HG02610 (cell line): ENCODE results near the gene CEP57L1.
A peak's percentile ranks its signal among the peaks of the same experiment; 100 is the strongest.

Experiments
- ATAC-seq: cut with Tn5 transposase; IDR thresholded peaks from one replicate; pipeline ENCODE4 v1.9.1; 2021; ENCODE audit warnings: mild to moderate bottlenecking, moderate library complexity; ENCODE audit not compliant: unreplicated experiment

CEP57L1 gene

GRCh38 chr6:109095036-109095834, at the start of gene CEP57L1:
Gene CEP57L1 (plus strand): TSS chr6:109095507. CDS start chr6:109145222, 49,715 bp downstream.
- peak; percentile 67 for ATAC-seq

- no peak for ATAC-seq
Measured at GRCh38 chr6:109048176-109048575, 47.1 kb upstream of the CEP57L1 start.

GRCh38 chr6:109048670-109049415, 46.5 kb upstream of the CEP57L1 start:
- ATAC-seq: no peak

- no peak for ATAC-seq
Measured at GRCh38 chr6:109050012-109050411, 45.3 kb upstream of the CEP57L1 start.

GRCh38 chr6:109050447-109051102, 44.7 kb upstream of the CEP57L1 start:
- ATAC-seq: no peak

- ATAC-seq: no peak
Measured at GRCh38 chr6:109051301-109052017, 43.8 kb upstream of the CEP57L1 start.

GRCh38 chr6:109052018-109052651, 43.2 kb upstream of the CEP57L1 start:
- ATAC-seq: no peak

GRCh38 chr6:109052852-109053251, 42.5 kb upstream of the CEP57L1 start:
- ATAC-seq: no peak

GRCh38 chr6:109053336-109053735, 42.0 kb upstream of the CEP57L1 start:
- ATAC-seq: no peak

GRCh38 chr6:109055771-109056235, 39.5 kb upstream of the CEP57L1 start:
- ATAC-seq: no peak

GRCh38 chr6:109056661-109057060, 38.6 kb upstream of the CEP57L1 start:
- ATAC-seq: no peak

- no peak for ATAC-seq
Measured at GRCh38 chr6:109058620-109059019, 36.7 kb upstream of the CEP57L1 start.

- no peak for ATAC-seq
Measured at GRCh38 chr6:109059153-109059552, 36.2 kb upstream of the CEP57L1 start.

GRCh38 chr6:109059571-109060021, 35.7 kb upstream of the CEP57L1 start:
- peak; percentile 89 for ATAC-seq

GRCh38 chr6:109060571-109060970, 34.7 kb upstream of the CEP57L1 start:
- no peak for ATAC-seq

- no peak for ATAC-seq
Measured at GRCh38 chr6:109062216-109062615, 33.1 kb upstream of the CEP57L1 start.

GRCh38 chr6:109062767-109063352, 32.4 kb upstream of the CEP57L1 start:
- no peak for ATAC-seq

- ATAC-seq: no peak
Measured at GRCh38 chr6:109069746-109070145, 25.6 kb upstream of the CEP57L1 start.

- ATAC-seq: no peak
Measured at GRCh38 chr6:109071125-109071917, 24.0 kb upstream of the CEP57L1 start.
